Kidney glomerular epithelial cell (primary cell): ENCODE results near the gene NXN.
"Not testable (repeated sequence)": the region's sequence is repeated elsewhere in the genome, so short reads cannot be mapped to it uniquely, and the experiment has no call there.

Experiments used
- DNase-seq: peaks from one replicate; lab custom pipeline; 2025; lab: John Stamatoyannopoulos, UW

The NXN gene

GRCh38 chr17:798246-798645, 181.3 kb downstream of the NXN start:
- no peak for DNase-seq

- no peak for DNase-seq
Observed at GRCh38 chr17:797236-797840, 182.2 kb downstream of the NXN start.

GRCh38 chr17:796609-797008, 183.0 kb downstream of the NXN start:
- DNase-seq = no peak

GRCh38 chr17:795721-796120, 183.9 kb downstream of the NXN start:
- DNase-seq = no peak

GRCh38 chr17:795276-795675, 184.3 kb downstream of the NXN start:
- no peak for DNase-seq

GRCh38 chr17:794876-795275, 184.7 kb downstream of the NXN start:
- DNase-seq = no peak

DNA sequence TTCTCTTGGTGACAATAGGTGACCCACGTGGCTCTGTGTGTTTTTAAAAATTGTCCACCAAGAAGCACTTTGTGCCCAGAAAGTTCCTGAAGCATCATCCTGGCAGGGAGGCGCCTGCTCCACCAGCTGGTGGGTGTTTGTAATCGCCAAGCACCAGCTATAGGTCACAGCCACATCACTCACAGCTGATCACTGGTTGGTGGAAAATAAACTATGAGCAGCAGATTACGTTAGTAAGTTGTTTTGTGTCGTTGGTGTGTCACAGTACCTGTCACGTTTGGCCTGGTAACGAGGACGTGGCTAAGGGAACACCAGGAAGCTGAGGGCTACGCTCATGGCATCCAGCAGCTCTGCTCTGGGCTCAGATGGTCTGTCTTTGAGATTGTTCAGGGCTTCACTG, 187.3 kb downstream of the NXN start:
- DNase-seq = no peak

DNA sequence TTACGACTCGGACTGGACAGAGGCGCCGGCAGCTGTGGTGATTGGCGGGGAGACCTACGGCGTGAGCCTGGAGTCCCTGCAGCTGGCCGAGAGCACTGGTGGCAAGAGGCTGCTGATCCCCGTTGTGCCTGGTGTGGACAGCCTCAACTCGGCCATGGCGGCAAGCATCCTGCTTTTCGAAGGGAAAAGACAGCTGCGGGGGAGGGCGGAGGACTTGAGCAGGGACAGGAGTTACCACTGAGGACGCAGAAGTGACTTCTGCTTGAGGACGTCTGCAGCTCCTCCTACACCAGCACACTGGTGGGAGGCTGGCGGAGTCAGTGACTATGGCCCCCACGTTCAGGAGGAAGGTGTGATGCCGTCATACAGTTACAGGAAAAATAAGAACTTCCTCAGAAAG, 187.7 kb downstream of the NXN start:
- DNase-seq = no peak

DNA sequence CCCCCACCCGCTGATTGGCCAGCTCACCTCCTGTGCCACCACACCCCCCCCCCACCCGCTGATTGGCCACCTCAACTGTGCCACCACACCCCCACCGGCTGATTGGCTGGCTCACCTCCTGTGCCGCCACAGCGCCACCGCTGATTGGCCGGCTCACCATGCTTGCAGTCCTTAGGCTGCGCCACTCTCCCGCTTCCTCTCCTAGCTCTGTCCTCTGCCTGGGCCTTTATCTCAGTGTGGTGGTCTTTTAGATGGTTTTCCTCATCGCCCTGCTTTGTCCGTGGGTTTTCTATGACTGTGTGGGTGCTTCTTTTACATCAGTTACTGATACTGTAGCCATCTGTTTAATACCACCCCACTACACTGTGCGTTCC, 188.7 kb downstream of the NXN start:
- DNase-seq = not testable (repeated sequence)

- not testable (repeated sequence) for DNase-seq
Observed at GRCh38 chr17:789931-790873, 189.4 kb downstream of the NXN start.

- DNase-seq = no peak
Observed at GRCh38 chr17:789160-789840, 190.3 kb downstream of the NXN start.

DNA sequence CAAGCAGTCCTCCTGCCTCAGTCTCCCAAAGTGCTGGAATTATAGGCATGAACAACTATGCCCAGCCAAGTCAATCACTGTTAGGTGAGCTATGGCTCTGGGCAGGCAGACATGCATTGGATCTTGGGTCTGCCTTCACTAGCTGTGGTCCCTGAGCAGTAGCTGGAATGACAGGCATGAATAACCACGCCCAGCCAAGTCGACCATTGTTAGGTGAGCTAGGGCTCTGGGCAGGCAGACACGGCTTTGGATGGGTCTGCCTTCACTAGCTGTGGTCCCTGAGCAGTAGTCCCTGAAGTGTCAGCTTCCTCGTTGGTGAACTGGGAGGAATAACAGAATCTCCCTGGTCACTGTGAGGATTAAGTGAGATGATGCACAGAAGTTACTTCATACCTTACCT, 191.0 kb downstream of the NXN start:
- DNase-seq = no peak

- DNase-seq = no peak
Observed at GRCh38 chr17:787641-788221, 191.8 kb downstream of the NXN start.

GRCh38 chr17:785901-786300, 193.7 kb downstream of the NXN start:
- DNase-seq = not testable (repeated sequence)

GRCh38 chr17:784143-784542, 195.4 kb downstream of the NXN start:
- DNase-seq = no peak

DNA sequence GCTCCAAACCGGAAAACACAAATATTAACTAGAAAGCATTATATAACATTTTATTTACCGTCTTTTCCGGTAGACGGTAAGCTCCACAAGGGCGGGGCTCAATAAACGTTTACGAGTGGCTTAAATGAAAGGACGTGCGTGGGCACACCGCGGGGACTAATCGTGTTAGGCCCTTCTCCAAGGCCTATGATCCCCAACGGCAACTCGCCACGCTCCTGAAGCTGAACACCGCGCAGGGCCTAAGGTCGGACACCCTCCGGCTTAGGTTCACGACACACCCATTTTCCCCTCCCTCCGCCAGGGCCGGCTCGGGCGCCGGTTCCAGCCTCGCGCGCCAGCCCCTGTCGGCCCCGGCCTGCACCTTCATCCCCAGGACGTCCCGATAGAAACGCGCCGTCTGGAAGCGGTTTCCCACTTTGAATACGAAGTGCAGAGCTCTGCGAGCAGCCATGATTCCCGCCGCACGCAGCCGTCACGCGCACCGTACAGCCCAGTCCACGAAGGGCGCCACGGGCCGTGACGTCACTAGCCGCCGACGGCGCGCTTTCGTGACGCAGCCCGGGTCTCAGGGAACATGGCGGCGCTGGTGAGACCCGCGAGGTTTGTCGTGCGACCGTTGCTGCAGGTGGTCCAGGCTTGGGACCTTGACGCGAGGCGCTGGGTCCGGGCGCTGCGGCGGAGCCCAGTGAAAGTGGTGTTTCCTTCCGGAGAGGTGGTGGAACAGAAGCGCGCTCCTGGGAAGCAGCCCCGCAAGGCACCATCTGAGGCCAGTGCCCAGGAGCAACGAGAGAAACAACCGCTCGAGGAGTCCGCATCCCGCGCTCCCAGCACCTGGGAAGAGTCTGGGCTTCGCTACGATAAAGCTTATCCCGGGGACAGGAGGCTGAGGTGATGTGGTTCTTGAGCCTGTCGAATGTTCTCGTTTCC, 197.5 kb downstream of the NXN start, which contains the start of the genes GLOD4 and MRM3:
TSS of gene GLOD4 (minus strand) at position 476 of the 927 bp plus-strand sequence. CDS start at position 451, 25 bp downstream.
TSS of gene MRM3 (plus strand) at position 549 of the 927 bp plus-strand sequence. CDS start at position 575, 26 bp downstream.
- peak; percentile 55 for DNase-seq

GRCh38 chr17:778096-778495, 201.5 kb downstream of the NXN start:
- DNase-seq = no peak

GRCh38 chr17:774313-774584, 205.3 kb downstream of the NXN start:
- DNase-seq = no peak

GRCh38 chr17:773467-774312, 205.9 kb downstream of the NXN start:
- DNase-seq = no peak

DNA sequence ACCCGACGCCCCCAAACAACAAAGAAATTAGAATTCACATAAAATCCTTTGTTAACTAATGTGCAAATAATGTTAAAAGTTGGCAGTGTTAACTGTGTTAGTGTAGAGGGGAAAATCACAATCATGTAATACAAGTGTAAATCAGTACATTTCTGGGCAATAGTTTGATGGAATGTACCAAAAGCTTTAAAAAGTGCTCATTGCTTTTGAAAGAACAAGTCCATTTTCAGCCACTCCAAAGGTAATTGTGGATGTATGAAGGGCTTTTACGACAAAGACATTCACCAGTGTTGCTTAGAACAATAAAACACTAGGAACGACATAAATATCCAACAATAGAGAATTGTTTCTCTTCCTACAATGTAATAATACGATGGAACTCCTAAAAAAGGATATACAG, 206.6 kb downstream of the NXN start:
- no peak for DNase-seq
